ENCODE results near the gene CHD5. TPM values are rescaled to one million over a fixed set of nuclear protein-coding genes. Genes with fewer than 3 reads are reported as not detected.

Gene CHD5
- total and polyA plus RNA-seq, 2 of the 13 experiments (the other 11 are each of a cell fraction or from before 2014, with no cell fraction given) = 0.02 to 0.21 TPM

DNA sequence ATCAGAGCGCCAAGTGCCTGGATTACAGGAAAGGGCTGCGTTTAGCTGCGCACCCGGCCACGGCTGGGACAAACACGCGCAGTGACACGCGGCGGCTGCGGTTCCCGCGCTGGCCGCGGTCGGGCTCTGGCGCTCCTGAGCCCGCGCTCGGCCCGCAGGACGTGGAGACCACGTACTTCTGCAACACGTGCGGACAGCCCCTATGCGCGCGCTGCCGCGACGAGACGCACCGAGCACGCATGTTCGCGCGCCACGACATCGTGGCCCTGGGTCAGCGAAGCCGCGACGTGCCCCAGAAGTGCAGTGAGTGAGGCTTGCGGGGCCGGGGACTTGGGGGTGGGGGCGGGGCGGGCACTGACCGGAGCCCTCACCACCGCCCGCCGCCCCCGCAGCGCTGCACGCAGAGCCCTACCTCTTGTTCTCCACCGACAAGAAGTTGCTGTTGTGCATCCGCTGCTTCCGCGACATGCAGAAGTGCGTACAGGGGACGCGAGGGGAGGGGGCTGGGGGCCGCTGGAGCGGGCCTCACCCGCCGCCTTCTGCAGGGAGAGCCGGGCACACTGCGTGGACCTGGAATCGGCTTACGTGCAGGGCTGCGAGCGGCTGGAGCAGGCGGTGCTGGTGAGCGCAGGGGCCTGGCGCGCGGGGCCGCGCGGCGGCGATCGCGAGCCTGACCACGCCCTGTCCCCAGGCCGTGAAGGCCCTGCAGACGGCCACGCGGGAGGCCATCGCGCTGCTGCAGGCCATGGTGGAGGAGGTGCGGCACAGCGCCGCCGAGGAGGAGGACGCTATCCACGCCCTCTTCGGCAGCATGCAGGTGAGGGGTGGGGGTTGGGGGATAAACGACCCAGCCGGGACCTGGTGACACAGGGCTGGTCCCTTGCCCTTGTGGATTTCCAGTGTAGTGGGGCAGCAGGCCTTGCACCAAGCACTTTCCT lies 28.9 kb upstream of the CHD5 start:
- peaks cover 7 to 18% of the 10 kb centered on the region in 2 experiments; a peak in 4 of 5 replicates for H3K36me3 ChIP-seq (replicated peaks in 1 of 2; ENCODE audit: control insufficient read depth in 1 of 2, insufficient read depth in 2 of 2, low read length in 2 of 2)
- no peaks in the 10 kb centered on the region for H4K20me1 ChIP-seq (ENCODE audit: insufficient read depth, low read length)
- intact Hi-C loops (cut with micrococcal nuclease; ENCODE audit: unreplicated experiment) = loop anchor here (10.0 kb wide), 1 partner anchor 624 kb away; no protein-coding TSS in a partner anchor
- no peaks in the 10 kb centered on the region for H3K27me3 ChIP-seq (ENCODE audit: control insufficient read depth in 1 of 2, insufficient read depth in 2 of 2, low read length in 2 of 2)
- in situ Hi-C loops (cut with HindIII; ENCODE audit: extremely low pct_ligation_motif_present, low pct_unique_long_range_greater_than_20kb) = no loop called here
- 98% methylated on average over 99 of the region's 99 CpGs for WGBS (ENCODE audit: low lambda C conversion rate)
- no TSS peak for BruUV-seq (replicated peaks)
- H3K4me2 ChIP-seq (ENCODE audit: low read depth, low read length) = no peak overlapping the region
- H3K4me1 ChIP-seq (ENCODE audit: insufficient read depth, low read length) = peaks cover 17% of the 10 kb centered on the region
- POLR2A ChIA-PET = no interaction called here
- DNase-seq (ENCODE audit: low spot score) (no peak), FAIRE-seq (no peak), ATAC-seq (no peak)
- CTCF ChIA-PET (ENCODE audit: low intra/inter-chr PET ratio, low total read pairs) = no interaction called here
- no peak overlapping the region for H2AFZ ChIP-seq (ENCODE audit: low read length)
- H3K9ac ChIP-seq (ENCODE audit: insufficient read depth, low read depth, low read length) = no peak overlapping the region
- H3K79me2 ChIP-seq (ENCODE audit: insufficient read depth, low read length) = no peaks in the 10 kb centered on the region
- no peaks in the 10 kb centered on the region for H3K9me3 ChIP-seq (ENCODE audit: low read length)
- H3K27ac ChIP-seq (ENCODE audit: extremely low read length, insufficient read depth, low read length) = no peak overlapping the region
- H3K4me3 ChIP-seq (replicated peaks in 1 of 3; ENCODE audit: insufficient read depth in 1 of 3, low read depth in 2 of 3, low read length in 3 of 3) = no peak overlapping the region
- no peak for TF ChIP-seq ETV6 (CRISPR knock-in tag; conservative IDR thresholded peaks at IDR 0.05)
- no peak for TF ChIP-seq ZFY (CRISPR knock-in tag; IDR thresholded peaks at IDR 0.05)
- TF ChIP-seq KDM2A (CRISPR knock-in tag; IDR thresholded peaks at IDR 0.05; ENCODE audit: borderline replicate concordance, low read depth) = no peak
- TF ChIP-seq ZNF891 (CRISPR knock-in tag; IDR thresholded peaks at IDR 0.05) = no peak
- no peak for TF ChIP-seq ZNF460 (CRISPR knock-in tag; IDR thresholded peaks at IDR 0.05; ENCODE audit: borderline replicate concordance)
- TF ChIP-seq, protein P1, sequence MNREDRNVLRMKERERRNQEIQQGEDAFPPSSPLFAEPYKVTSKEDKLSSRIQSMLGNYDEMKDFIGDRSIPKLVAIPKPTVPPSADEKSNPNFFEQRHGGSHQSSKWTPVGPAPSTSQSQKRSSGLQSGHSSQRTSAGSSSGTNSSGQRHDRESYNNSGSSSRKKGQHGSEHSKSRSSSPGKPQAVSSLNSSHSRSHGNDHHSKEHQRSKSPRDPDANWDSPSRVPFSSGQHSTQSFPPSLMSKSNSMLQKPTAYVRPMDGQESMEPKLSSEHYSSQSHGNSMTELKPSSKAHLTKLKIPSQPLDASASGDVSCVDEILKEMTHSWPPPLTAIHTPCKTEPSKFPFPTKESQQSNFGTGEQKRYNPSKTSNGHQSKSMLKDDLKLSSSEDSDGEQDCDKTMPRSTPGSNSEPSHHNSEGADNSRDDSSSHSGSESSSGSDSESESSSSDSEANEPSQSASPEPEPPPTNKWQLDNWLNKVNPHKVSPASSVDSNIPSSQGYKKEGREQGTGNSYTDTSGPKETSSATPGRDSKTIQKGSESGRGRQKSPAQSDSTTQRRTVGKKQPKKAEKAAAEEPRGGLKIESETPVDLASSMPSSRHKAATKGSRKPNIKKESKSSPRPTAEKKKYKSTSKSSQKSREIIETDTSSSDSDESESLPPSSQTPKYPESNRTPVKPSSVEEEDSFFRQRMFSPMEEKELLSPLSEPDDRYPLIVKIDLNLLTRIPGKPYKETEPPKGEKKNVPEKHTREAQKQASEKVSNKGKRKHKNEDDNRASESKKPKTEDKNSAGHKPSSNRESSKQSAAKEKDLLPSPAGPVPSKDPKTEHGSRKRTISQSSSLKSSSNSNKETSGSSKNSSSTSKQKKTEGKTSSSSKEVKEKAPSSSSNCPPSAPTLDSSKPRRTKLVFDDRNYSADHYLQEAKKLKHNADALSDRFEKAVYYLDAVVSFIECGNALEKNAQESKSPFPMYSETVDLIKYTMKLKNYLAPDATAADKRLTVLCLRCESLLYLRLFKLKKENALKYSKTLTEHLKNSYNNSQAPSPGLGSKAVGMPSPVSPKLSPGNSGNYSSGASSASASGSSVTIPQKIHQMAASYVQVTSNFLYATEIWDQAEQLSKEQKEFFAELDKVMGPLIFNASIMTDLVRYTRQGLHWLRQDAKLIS (CRISPR knock-in tag; IDR thresholded peaks at IDR 0.05) = no peak
- TF ChIP-seq, protein P2, sequence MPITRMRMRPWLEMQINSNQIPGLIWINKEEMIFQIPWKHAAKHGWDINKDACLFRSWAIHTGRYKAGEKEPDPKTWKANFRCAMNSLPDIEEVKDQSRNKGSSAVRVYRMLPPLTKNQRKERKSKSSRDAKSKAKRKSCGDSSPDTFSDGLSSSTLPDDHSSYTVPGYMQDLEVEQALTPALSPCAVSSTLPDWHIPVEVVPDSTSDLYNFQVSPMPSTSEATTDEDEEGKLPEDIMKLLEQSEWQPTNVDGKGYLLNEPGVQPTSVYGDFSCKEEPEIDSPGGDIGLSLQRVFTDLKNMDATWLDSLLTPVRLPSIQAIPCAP (CRISPR knock-in tag; IDR thresholded peaks at IDR 0.05; ENCODE audit: low read depth) = no peak
- no peak for TF ChIP-seq RFX5 (IDR thresholded peaks at IDR 0.05; ENCODE audit: low read depth, low read length)
- TF ChIP-seq RFXAP (CRISPR knock-in tag; IDR thresholded peaks at IDR 0.05; ENCODE audit: borderline replicate concordance) = no peak
- TF ChIP-seq, protein P3, sequence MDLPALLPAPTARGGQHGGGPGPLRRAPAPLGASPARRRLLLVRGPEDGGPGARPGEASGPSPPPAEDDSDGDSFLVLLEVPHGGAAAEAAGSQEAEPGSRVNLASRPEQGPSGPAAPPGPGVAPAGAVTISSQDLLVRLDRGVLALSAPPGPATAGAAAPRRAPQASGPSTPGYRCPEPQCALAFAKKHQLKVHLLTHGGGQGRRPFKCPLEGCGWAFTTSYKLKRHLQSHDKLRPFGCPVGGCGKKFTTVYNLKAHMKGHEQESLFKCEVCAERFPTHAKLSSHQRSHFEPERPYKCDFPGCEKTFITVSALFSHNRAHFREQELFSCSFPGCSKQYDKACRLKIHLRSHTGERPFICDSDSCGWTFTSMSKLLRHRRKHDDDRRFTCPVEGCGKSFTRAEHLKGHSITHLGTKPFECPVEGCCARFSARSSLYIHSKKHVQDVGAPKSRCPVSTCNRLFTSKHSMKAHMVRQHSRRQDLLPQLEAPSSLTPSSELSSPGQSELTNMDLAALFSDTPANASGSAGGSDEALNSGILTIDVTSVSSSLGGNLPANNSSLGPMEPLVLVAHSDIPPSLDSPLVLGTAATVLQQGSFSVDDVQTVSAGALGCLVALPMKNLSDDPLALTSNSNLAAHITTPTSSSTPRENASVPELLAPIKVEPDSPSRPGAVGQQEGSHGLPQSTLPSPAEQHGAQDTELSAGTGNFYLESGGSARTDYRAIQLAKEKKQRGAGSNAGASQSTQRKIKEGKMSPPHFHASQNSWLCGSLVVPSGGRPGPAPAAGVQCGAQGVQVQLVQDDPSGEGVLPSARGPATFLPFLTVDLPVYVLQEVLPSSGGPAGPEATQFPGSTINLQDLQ (CRISPR knock-in tag; IDR thresholded peaks at IDR 0.05) = no peak

All from HepG2 (cell line).